ENCODE results near the gene RGS6. TPM values are rescaled to one million over a fixed set of nuclear protein-coding genes. Genes with fewer than 3 reads are reported as not detected.

Gene RGS6
- total RNA-seq, 1 donor from 2014 or later = 1.6 TPM

DNA sequence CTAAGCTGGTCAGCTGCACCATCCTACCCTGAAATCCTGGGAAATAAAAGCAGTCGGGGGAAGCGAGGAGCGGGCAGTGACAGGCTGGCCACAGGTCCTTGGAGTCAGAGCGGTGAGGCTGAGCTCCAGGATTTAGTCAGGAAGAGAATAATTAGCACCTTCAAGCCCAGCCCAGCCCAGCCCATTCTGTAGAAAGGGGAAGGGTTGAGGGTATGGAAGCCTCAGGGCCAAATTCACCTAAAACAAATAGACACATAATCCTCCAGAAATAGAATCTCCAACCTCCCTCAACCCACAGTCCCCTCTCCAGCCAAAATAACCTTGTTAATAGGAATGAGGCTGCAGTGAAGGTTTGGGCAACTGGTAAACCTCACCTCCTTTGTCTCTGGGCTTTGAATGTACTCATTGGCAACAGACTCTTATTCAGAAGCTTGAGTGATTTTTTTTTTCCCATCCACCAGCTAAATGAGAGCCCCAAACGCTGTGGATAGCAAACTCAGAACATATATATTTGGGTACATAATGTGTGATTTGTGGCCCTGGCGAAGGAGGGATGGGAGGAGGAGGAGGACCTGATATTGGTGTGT lies 627.5 kb downstream of the RGS6 start:
- DNase-seq (ENCODE audit: extremely low spot score, unreplicated experiment) = no peak
- Mint-ChIP-seq H3K4me1 (ENCODE audit: unreplicated experiment) (peaks cover 14% of the 10 kb centered on the region), H3K27ac (peak overlapping the region; percentile 41), H3K27me3 (peaks cover 8% of the 10 kb centered on the region), H3K9me3 (no peaks in the 10 kb centered on the region), H3K4me3 (no peak overlapping the region), H3K36me3 (no peaks in the 10 kb centered on the region)
- no peak for TF ChIP-seq CTCF (conservative IDR thresholded peaks at IDR 0.05)

DNA sequence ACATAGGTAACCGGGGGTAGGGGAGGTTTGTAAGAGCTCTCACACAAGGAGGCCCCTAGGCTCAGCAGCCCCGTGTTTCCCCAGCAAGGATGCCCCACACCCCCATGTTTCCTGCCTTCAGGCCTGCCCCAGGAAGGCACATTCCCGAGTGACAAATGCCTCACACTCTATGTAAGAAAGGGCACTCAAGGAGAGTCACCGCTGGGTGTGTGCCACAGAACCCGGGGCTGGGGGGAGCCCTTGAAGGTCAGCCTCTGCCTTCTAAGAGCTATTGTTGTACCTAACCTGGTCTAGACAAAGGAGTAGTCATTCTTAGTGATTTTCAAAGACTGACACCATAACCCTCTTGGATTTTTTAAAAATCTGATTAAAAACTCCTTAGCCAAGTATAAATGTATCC lies 628.1 kb downstream of the RGS6 start:
- no peak overlapping the region for H3K27ac Mint-ChIP-seq
- no peak for DNase-seq (ENCODE audit: extremely low spot score, unreplicated experiment)
- no peaks in the 10 kb centered on the region for H3K9me3 Mint-ChIP-seq
- TF ChIP-seq CTCF (conservative IDR thresholded peaks at IDR 0.05) = no peak
- no peak overlapping the region for H3K4me3 Mint-ChIP-seq
- H3K36me3 Mint-ChIP-seq = no peaks in the 10 kb centered on the region
- peaks cover 8% of the 10 kb centered on the region for H3K27me3 Mint-ChIP-seq
- H3K4me1 Mint-ChIP-seq (ENCODE audit: unreplicated experiment) = peaks cover 14% of the 10 kb centered on the region

DNA sequence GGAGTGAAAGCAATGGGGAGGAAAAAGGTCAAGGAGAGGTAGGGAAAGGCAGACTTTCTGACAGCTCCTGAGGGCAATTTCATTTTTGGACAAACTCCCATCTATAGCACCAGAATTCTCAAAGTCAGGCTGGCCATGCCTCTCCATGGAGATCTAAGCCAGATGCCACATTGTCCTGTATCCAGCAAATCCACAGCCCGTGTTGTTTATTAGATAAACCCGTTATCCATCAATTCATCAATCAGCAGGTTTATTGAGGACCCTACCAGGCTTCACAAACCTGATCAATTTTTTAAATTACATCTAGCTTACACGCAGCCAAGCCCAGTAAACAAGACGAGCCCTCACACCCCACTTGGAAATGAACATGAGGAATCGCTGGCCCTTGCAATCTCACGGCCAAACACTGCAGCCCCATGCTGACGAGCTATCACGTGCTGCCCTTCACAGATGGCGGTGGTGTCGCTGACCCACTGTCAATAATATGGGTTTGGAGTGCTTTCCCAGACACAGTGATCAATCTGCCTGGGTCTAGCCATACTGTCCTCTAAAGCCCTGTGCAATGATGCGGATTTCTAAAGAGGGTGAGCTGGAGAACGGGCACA lies 628.8 kb downstream of the RGS6 start:
- H3K4me3 Mint-ChIP-seq = no peak overlapping the region
- H3K27me3 Mint-ChIP-seq = peaks cover 4% of the 10 kb centered on the region
- H3K4me1 Mint-ChIP-seq (ENCODE audit: unreplicated experiment) = peaks cover 14% of the 10 kb centered on the region
- no peaks in the 10 kb centered on the region for H3K36me3 Mint-ChIP-seq
- DNase-seq (ENCODE audit: extremely low spot score, unreplicated experiment) = no peak
- TF ChIP-seq CTCF (conservative IDR thresholded peaks at IDR 0.05) = no peak
- H3K27ac Mint-ChIP-seq = no peak overlapping the region
- no peaks in the 10 kb centered on the region for H3K9me3 Mint-ChIP-seq

- Mint-ChIP-seq H3K4me1 (ENCODE audit: unreplicated experiment) (peaks cover 14% of the 10 kb centered on the region), H3K36me3 (no peaks in the 10 kb centered on the region), H3K27me3 (peaks cover 4% of the 10 kb centered on the region), H3K27ac (no peak overlapping the region), H3K4me3 (no peak overlapping the region), H3K9me3 (no peaks in the 10 kb centered on the region)
- no peak for TF ChIP-seq CTCF (conservative IDR thresholded peaks at IDR 0.05)
- no peak for DNase-seq (ENCODE audit: extremely low spot score, unreplicated experiment)
These were observed 630.1 kb downstream of the RGS6 start for GRCh38 chr14:72562300-72562699.

GRCh38 chr14:72563676-72564075 lies 631.4 kb downstream of the RGS6 start:
- DNase-seq (ENCODE audit: extremely low spot score, unreplicated experiment) = no peak

More at GRCh38 chr14:72563676-72564075, 631.4 kb downstream of the RGS6 start:
- H3K4me3 Mint-ChIP-seq = no peak overlapping the region
- H3K4me1 Mint-ChIP-seq (ENCODE audit: unreplicated experiment) = peaks cover 14% of the 10 kb centered on the region
- H3K27me3 Mint-ChIP-seq = peaks cover 4% of the 10 kb centered on the region
- H3K9me3 Mint-ChIP-seq = no peaks in the 10 kb centered on the region
- no peaks in the 10 kb centered on the region for H3K36me3 Mint-ChIP-seq
- TF ChIP-seq CTCF (conservative IDR thresholded peaks at IDR 0.05) = no peak
- H3K27ac Mint-ChIP-seq = no peak overlapping the region
